Measurements from ENCODE around the gene APOE.
"Not testable (repeated sequence)": the region's sequence is repeated elsewhere in the genome, so short reads cannot be mapped to it uniquely, and the experiment has no call there.

The APOE gene

DNA sequence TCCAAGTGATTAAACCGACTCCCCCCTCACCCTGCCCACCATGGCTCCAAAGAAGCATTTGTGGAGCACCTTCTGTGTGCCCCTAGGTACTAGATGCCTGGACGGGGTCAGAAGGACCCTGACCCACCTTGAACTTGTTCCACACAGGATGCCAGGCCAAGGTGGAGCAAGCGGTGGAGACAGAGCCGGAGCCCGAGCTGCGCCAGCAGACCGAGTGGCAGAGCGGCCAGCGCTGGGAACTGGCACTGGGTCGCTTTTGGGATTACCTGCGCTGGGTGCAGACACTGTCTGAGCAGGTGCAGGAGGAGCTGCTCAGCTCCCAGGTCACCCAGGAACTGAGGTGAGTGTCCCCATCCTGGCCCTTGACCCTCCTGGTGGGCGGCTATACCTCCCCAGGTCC, 2.0 kb downstream of the APOE start:
- DNase-seq (ENCODE audit: extremely low spot score, insufficient read length, low read depth) (no peak), FAIRE-seq (no peak)

- DNase-seq (ENCODE audit: extremely low spot score, insufficient read length, low read depth) (no peak), FAIRE-seq (no peak)
Measured at GRCh38 chr19:44908074-44908835, 2.7 kb downstream of the APOE start.

GRCh38 chr19:44908836-44909261, 3.3 kb downstream of the APOE start:
- DNase-seq (ENCODE audit: extremely low spot score, insufficient read length, low read depth), result no peak
- FAIRE-seq, result no peak

DNA sequence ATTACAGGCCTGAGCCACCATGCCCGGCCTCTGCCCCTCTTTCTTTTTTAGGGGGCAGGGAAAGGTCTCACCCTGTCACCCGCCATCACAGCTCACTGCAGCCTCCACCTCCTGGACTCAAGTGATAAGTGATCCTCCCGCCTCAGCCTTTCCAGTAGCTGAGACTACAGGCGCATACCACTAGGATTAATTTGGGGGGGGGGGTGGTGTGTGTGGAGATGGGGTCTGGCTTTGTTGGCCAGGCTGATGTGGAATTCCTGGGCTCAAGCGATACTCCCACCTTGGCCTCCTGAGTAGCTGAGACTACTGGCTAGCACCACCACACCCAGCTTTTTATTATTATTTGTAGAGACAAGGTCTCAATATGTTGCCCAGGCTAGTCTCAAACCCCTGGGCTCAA, 4.2 kb downstream of the APOE start:
- no peak for DNase-seq (ENCODE audit: extremely low spot score, insufficient read length, low read depth)
- FAIRE-seq, result no peak

GRCh38 chr19:44911896-44912295, 6.3 kb downstream of the APOE start:
- not testable (repeated sequence) for DNase-seq (ENCODE audit: extremely low spot score, insufficient read length, low read depth); FAIRE-seq

- FAIRE-seq (no peak), DNase-seq (ENCODE audit: extremely low spot score, insufficient read length, low read depth) (no peak)
Measured at GRCh38 chr19:44912854-44913253, 7.3 kb downstream of the APOE start.

DNA sequence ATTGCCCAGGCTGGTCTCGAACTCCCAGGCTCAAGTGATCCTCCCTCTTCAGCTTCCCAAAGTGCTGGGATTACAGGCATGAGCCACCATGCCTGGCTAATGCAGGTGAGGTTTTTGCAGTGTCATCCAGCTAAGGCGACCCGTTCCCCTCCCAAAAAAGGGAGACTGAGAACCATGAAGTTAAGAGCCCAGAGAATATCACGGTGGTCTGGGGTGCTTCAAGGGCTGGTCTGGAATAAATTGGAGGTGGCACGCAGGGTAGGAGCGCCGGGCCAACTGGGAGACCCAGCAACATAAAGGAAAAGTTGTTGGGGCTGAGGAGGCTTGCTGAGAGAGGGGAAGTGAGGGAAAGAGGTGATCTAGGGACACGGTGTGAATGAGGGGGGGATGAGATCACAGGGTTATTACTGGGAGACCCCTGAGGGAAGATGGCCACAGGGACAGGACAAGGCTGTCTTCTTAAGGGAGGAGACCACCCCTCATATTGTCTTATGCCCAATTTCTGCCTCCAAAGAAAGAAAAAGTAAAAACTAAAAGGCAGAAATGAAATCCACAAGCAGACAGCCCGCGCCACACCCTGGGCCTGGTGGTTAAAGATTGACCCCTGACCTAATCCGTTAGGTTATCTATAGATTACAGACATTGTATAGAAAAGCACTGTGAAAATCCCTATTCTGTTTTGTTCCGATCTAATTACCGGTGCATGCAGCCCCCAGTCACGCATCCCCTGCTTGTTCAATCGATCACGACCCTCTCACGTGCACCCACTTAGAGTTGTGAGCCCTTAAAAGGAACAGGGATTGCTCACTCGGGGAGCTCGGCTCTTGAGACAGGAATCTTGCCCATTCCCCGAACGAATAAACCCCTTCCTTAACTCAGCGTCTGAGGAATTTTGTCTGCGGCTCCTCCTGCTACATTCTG, 8.2 kb downstream of the APOE start:
- not testable (repeated sequence) for FAIRE-seq; DNase-seq (ENCODE audit: extremely low spot score, insufficient read length, low read depth)

GRCh38 chr19:44914433-44915206, 9.0 kb downstream of the APOE start, which contains the start of gene APOC1:
Gene APOC1, plus strand, starts transcription at chr19:44914608. Its CDS starts 284 bp downstream, at chr19:44914892.
- FAIRE-seq (peak; percentile 88), DNase-seq (ENCODE audit: extremely low spot score, insufficient read length, low read depth) (peak; percentile 89)

GRCh38 chr19:44924243-44924725, 18.7 kb downstream of the APOE start:
- FAIRE-seq (no peak), DNase-seq (ENCODE audit: extremely low spot score, insufficient read length, low read depth) (no peak)

DNA sequence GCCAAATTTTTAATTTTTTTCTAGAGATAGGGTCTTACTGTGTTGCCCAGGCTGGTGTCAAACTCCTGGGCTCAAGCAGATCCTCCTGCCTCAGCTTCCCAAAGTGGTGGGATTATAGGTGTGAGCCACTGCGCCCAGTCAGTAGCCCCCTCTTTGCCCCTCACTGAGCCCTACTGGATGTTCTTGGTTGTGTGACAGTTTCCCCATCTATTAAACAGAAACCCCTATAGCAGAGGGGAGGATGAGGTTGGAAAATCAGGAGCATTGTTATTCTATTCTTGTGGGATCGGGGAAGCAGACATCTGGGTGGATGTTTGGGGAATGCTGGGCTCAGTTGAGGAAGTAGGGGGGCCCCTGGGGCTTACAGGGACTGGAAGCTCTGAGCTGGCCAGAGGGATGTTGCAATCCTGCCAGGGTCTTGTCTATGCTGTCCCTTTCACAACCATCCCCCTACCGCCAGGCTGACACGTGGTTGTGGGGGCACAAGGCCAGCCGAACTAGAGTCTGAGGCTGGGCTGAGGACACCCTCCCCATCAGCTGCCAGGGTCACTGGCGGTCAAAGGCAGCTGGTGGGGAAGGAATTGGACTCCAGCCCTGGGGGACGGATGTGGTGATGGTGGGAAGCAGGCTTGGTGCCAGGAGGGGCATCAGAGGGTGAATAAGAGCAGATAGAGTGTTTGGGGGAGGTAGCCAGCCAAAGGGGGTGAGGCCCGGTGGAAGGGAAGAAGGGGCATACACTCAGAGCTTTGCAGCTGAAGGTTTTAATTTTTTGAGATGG, 19.7 kb downstream of the APOE start:
- no peak for DNase-seq (ENCODE audit: extremely low spot score, insufficient read length, low read depth)
- FAIRE-seq, result no peak

- DNase-seq (ENCODE audit: extremely low spot score, insufficient read length, low read depth); FAIRE-seq: not testable (repeated sequence)
Measured at GRCh38 chr19:44926245-44927077, 20.9 kb downstream of the APOE start.

DNA sequence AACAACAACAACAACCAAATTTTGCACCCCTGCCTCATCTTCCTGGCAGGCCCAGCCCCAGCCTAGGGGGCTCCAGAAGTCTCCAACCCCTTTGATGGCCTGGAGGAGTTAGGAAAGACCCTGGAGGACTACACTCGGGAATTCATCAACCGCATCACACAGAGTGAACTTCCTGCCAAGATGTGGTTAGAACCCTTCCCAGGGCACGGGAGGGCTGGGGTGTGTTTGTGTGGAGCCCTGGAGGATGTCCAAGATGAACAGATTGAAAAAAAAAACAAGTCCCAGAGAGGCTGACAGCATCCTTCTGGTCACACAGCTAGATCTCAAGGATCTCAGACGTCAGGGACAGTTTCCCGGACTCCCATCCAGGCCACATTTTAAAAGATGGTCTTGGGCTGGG, 22.1 kb downstream of the APOE start:
- FAIRE-seq (no peak), DNase-seq (ENCODE audit: extremely low spot score, insufficient read length, low read depth) (no peak)

- no peak for FAIRE-seq
Measured at GRCh38 chr19:44930088-44930487, 24.5 kb downstream of the APOE start.

GRCh38 chr19:44931541-44931940, 25.9 kb downstream of the APOE start:
- DNase-seq (ENCODE audit: extremely low spot score, insufficient read length, low read depth) (no peak), FAIRE-seq (no peak)

More at GRCh38 chr19:44930088-44930487, 24.5 kb downstream of the APOE start:
- DNase-seq (ENCODE audit: extremely low spot score, insufficient read length, low read depth), result no peak

DNA sequence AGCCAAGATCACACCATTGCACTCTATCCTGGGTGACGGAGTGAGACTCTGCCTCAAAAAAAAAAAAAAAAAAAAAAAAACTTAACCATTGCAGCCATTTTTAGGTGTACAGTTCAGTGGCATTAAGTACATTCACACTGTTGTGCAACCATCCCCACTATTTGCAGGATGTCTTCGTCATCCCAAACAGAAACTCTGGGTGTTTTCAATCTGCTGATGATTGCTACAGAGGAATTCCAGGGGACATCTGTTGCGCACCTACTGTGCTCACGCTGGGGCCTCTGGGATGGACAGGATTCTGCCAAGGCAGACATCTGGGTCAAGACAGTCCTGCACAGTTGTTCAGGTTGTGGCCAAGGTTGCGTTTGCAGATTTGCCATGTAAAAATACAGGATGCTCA, 34.1 kb downstream of the APOE start:
- DNase-seq (ENCODE audit: extremely low spot score, insufficient read length, low read depth), result no peak
- FAIRE-seq, result no peak

DNA sequence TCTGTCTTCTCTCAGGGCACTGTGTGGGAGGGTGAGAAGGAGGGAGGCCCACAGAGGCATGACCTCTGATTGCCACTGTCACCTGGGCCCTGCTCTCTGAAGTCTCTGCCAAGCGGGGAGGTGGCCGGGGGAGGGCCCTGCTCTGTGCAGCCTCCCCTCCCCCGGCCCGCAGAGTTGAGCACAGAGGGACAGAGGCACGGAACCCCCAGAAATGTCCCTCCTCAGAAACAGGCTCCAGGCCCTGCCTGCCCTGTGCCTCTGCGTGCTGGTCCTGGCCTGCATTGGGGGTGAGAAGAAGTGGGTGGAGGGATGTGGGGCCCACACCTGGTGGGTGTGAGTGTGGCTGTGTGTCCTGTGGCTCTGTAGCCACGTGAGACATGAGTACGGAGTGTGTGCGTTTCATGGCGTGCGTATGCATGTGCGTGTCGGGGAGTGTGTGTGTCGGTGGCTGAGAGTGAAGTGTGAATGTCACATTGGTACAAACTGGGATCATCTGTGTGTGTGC, 36.5 kb downstream of the APOE start, which contains the start of gene APOC4:
Gene APOC4 (plus strand): TSS at position 171 of the 505 bp plus-strand sequence. CDS start 41 bp downstream, at position 212.
- FAIRE-seq, result no peak

DNA sequence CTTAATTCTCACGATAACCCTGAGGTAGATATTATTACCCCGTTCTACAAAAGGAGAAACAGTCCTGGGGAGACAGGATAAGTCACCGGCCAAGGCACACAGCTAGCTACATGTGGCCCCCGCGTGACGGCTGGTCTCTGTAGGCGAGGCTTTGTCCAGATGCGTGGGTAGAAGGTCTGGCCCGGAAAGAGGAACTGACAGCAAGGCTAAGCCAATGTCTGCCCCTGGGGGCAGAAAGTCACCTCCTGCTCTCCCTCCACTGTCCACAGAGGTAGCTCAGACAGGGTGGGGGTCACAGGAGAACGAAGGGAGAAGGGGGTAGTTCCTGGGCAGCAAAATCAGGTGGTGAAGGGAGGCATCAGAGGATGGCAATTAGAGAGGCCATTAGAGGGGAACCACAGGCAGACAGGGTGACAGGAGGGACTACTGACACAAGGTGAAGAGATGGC, 38.2 kb downstream of the APOE start:
- DNase-seq (ENCODE audit: extremely low spot score, insufficient read length, low read depth), result peak; percentile 72
- FAIRE-seq, result peak; percentile 89

More for the DNA sequence above, 36.5 kb downstream of the APOE start, which contains the start of gene APOC4:
- DNase-seq (ENCODE audit: extremely low spot score, insufficient read length, low read depth), result no peak

DNA sequence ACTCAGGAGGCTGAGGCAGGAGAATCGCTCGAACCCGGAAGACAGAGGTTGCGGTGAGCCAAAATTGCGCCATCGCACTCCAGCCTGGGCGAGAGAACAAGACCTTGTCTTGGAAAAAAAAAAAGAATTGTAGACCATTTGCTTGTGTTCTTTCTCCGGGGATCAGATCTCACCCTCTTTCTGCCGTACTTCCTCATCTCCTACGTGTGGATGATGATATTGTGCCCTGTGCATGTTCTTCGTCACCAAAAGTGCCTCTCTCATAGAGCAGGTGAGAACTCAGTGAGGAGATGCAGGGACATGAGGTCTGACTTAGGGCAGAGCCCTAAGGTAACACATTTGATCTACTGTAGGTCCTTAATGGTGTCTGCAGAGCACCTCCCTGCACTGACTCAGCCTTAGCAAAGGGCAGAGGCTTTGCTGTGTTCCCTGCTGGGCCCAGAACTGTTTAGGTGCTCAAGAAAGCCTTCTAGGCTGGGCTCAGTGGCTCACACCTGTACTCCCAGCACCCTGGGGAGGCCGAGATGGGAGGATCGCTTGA, 41.5 kb downstream of the APOE start:
- FAIRE-seq, result no peak
- DNase-seq (ENCODE audit: extremely low spot score, insufficient read length, low read depth), result no peak
